Endodermal cell (in vitro differentiated cells): Measurements from ENCODE around the gene RASGRF1. TPM values are rescaled to one million over a fixed set of nuclear protein-coding genes. Genes with fewer than 3 reads are reported as not detected.

Experiments used
- DNase-seq: peaks from one replicate; pipeline ENCODE4 v3.0.0-alpha.2; 2017
- H3K27ac ChIP-seq: 2 replicates; pipeline ENCODE4 v1.5.1; 2013; ENCODE audit warnings: mild to moderate bottlenecking, low read depth, low read length, moderate library complexity
- H3K27me3 ChIP-seq: 2 replicates; pipeline ENCODE4 v1.6.1; 2013; ENCODE audit warnings: mild to moderate bottlenecking, low read length, moderate library complexity; ENCODE audit not compliant: insufficient read depth, control insufficient read depth, poor library complexity, severe bottlenecking
- H3K36me3 ChIP-seq: 2 replicates; pipeline ENCODE4 v1.7.0; 2013; ENCODE audit warnings: mild to moderate bottlenecking, low read length, moderate library complexity; ENCODE audit not compliant: control insufficient read depth, insufficient read depth
- H3K4me1 ChIP-seq: one replicate; pipeline ENCODE4 v1.7.0; 2013; ENCODE audit warnings: low read length; ENCODE audit not compliant: control insufficient read depth, insufficient read depth
- H3K4me3 ChIP-seq: 2 replicates; pipeline ENCODE4 v1.5.1; 2013; ENCODE audit warnings: mild to moderate bottlenecking, low read length, moderate library complexity
- H3K9ac ChIP-seq: 2 replicates; pipeline ENCODE4 v1.6.1; 2013; ENCODE audit warnings: mild to moderate bottlenecking, low read length, moderate library complexity; ENCODE audit not compliant: poor library complexity, severe bottlenecking; ENCODE audit errors: extremely low read depth
- H3K9me3 ChIP-seq: 2 replicates; pipeline ENCODE4 v1.6.1; 2013; ENCODE audit warnings: mild to moderate bottlenecking, low read length, moderate library complexity; ENCODE audit not compliant: control insufficient read depth
- H3K27ac Mint-ChIP-seq: 2 replicates; pipeline ENCODE4 v1.8.0; 2020; ENCODE audit warnings: mixed read lengths
- H3K27me3 Mint-ChIP-seq: 2 replicates; pipeline ENCODE4 v1.8.0; 2021; ENCODE audit warnings: mild to moderate bottlenecking, mixed read lengths; ENCODE audit not compliant: insufficient read depth
- H3K36me3 Mint-ChIP-seq: 2 replicates; pipeline ENCODE4 v1.8.0; 2020; ENCODE audit warnings: low read depth, mixed read lengths
- H3K4me1 Mint-ChIP-seq: 2 replicates; pipeline ENCODE4 v1.8.0; 2020; ENCODE audit warnings: mixed read lengths
- H3K4me3 Mint-ChIP-seq: 2 replicates; pipeline ENCODE4 v1.8.0; 2020; ENCODE audit warnings: mild to moderate bottlenecking, moderate library complexity, mixed read lengths
- H3K9me3 Mint-ChIP-seq: 2 replicates; pipeline ENCODE4 v1.8.0; 2020; ENCODE audit warnings: mild to moderate bottlenecking, mixed read lengths
- CTCF ChIP-seq: fragments of 200-600 bp; sonication (generic); conservative IDR thresholded peaks from 2 replicates; pipeline ENCODE4 v1.5.0; 2021; ENCODE audit warnings: antibody characterized with exemption, mild to moderate bottlenecking
- WGBS, 2 experiments: methylation state at CpG; one replicate each; pipeline versions ENCODE4 v1.1.5 to v1.1.7; 2013; ENCODE audit warnings: missing lambda C conversion rate in 2 of 2, mixed read lengths in 1 of 2; ENCODE audit not compliant: insufficient coverage in 1 of 2, insufficient read length in 1 of 2; 5-methylcytosine and 5-hydroxymethylcytosine counted together
- total RNA-seq, 2 donors: library from RNA; stranded (reverse); fragmentation: NEBNext Ultra II Directional in 1 of 2; extraction: Animal tissue kit (Norgen Biotek cat#: 25700) in 1 of 2; gene quantifications; 2 replicates in 1 of 2; 3 replicates in 1 of 2; pipeline ENCODE4 v1.2.1, GENCODE V29; 2021

Gene RASGRF1
- total RNA-seq, 2 donors from 2014 or later: 0.20 TPM; not detected in 1

DNA sequence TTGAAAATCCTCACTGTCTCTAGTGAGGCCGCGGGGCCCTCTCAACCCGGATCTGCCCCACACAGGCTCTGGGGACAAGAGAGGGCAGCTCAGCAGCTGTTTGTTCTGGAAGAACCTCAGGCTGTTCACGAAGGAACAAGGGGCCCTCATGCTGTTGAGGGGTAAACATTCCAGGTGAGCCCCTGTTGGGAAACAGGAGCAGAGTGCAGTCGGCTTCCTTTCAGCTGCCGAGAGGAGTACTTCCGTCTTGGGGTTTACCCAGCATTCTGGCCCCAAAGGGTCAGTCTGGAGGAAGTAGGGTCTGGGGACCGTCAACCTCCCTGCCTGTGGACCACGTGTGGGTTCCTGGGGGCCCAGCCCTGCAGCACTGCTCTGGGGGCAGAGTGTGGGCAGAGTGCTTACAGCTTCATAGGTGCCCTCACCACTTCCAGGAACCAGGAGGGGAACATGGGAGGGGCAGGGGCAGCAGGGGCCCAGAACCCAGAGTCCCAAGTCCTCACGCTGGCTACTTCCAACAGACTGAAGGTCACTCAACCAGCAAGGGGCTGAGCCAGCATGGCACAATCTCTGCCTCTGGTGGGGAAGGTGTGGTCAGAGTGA is 96.5 kb downstream of the RASGRF1 start:
- no peaks in the 10 kb centered on the region for H3K36me3 ChIP-seq
- no peaks in the 10 kb centered on the region for H3K27me3 ChIP-seq
- no peaks in the 10 kb centered on the region for H3K9me3 Mint-ChIP-seq
- H3K4me1 Mint-ChIP-seq: peaks cover 3% of the 10 kb centered on the region
- no peak overlapping the region for H3K27ac ChIP-seq
- no peak overlapping the region for H3K9ac ChIP-seq
- no peaks in the 10 kb centered on the region for H3K36me3 Mint-ChIP-seq
- TF ChIP-seq CTCF: no peak
- no peak for DNase-seq
- peaks cover 4% of the 10 kb centered on the region for H3K27me3 Mint-ChIP-seq
- H3K4me3 ChIP-seq: no peak overlapping the region
- H3K27ac Mint-ChIP-seq: no peak overlapping the region
- 77 to 81% methylated on average over 7 to 10 of the region's 10 CpGs for WGBS, 2 experiments
- no peaks in the 10 kb centered on the region for H3K4me1 ChIP-seq
- no peak overlapping the region for H3K4me3 Mint-ChIP-seq
- H3K9me3 ChIP-seq: no peaks in the 10 kb centered on the region

GRCh38 chr15:78993257-78993930 is 97.2 kb downstream of the RASGRF1 start:
- WGBS, 2 experiments: 85 to 88% methylated on average over 4 of the region's 4 CpGs
- Histone ChIP-seq H3K4me1 (no peaks in the 10 kb centered on the region), H3K36me3 (no peaks in the 10 kb centered on the region), H3K27ac (no peak overlapping the region), H3K27me3 (no peaks in the 10 kb centered on the region), H3K9ac (no peak overlapping the region), H3K9me3 (no peaks in the 10 kb centered on the region), H3K4me3 (no peak overlapping the region)
- Mint-ChIP-seq H3K27me3 (peaks cover 2% of the 10 kb centered on the region), H3K9me3 (no peaks in the 10 kb centered on the region), H3K4me3 (no peak overlapping the region), H3K27ac (no peak overlapping the region), H3K36me3 (no peaks in the 10 kb centered on the region), H3K4me1 (peaks cover 3% of the 10 kb centered on the region)
- no peak for TF ChIP-seq CTCF
- DNase-seq: no peak

- H3K9me3 ChIP-seq: no peaks in the 10 kb centered on the region
- H3K4me3 ChIP-seq: no peak overlapping the region
- H3K36me3 ChIP-seq: no peaks in the 10 kb centered on the region
- Mint-ChIP-seq H3K9me3 (no peaks in the 10 kb centered on the region), H3K27ac (no peak overlapping the region), H3K36me3 (no peaks in the 10 kb centered on the region), H3K4me3 (no peak overlapping the region), H3K4me1 (peaks cover 3% of the 10 kb centered on the region), H3K27me3 (peaks cover 2% of the 10 kb centered on the region)
- WGBS, 2 experiments: 91 to 100% methylated on average over 5 to 16 of the region's 17 CpGs
- H3K27ac ChIP-seq: no peak overlapping the region
- H3K27me3 ChIP-seq: no peaks in the 10 kb centered on the region
- H3K4me1 ChIP-seq: no peaks in the 10 kb centered on the region
- H3K9ac ChIP-seq: no peak overlapping the region
- TF ChIP-seq CTCF: no peak
- no peak for DNase-seq
These were observed 97.9 kb downstream of the RASGRF1 start for GRCh38 chr15:78992416-78993256.
